HS-5 (cell line): ENCODE data around the gene RABGAP1.
"Not testable (repeated sequence)": the region's sequence is repeated elsewhere in the genome, so short reads cannot be mapped to it uniquely, and the experiment has no call there.

Experiments used
- DNase-seq: peaks from one replicate; pipeline ENCODE4 v3.0.0-alpha.2; 2012; ENCODE audit warnings: low read depth

RABGAP1 gene

GRCh38 chr9:122940749-122941581, at the start of gene RABGAP1:
Gene RABGAP1 (plus strand): TSS chr9:122941020. CDS start chr9:122957060, 16,040 bp downstream.
- DNase-seq: peak; percentile 82

GRCh38 chr9:122897969-122898368, 42.9 kb upstream of the RABGAP1 start:
- no peak for DNase-seq

GRCh38 chr9:122900791-122901190, 40.0 kb upstream of the RABGAP1 start:
- DNase-seq: no peak

DNA sequence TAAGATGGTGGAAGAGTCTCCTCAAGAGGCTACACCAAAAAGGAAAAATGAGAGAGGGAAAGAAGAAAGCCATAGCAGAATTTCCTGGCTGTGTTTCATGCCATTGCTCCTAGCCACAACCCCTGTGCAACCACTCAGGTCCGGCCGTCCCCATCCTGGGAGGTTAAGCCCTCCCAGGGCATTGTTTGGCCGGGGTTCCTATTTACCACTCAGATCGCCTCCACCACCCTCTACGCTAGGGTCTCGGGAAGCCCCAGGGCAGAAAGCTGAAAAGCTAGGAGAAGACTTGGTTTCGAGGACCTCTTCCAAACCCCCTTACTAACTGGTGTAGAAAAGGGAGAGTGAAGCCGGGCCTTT, 36.4 kb upstream of the RABGAP1 start:
- DNase-seq: no peak

GRCh38 chr9:122904823-122905710, 35.8 kb upstream of the RABGAP1 start, which contains the start of gene RC3H2:
Gene RC3H2 (minus strand): TSS chr9:122905359. CDS start chr9:122897509, 7,850 bp downstream.
- peak; percentile 99 for DNase-seq

DNA sequence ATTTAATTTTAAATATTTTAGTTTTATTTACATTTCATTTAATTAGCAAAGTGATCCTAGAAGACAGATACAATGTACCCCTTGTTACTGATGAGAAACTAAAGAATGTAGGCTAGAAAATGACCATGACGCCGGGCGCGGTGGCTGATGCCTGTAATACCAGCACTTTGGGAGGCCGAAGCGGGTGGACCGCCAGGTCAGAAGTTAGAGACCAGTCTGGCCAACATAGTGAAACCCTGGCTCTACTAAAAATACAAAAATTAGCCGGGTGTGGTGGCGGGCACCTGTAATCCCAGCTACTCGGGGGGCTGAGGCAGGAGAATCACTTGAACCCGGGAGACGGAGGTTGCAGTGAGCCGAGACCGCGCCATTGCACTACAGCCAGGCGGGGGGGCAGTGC, 34.7 kb upstream of the RABGAP1 start:
- not testable (repeated sequence) for DNase-seq

DNA sequence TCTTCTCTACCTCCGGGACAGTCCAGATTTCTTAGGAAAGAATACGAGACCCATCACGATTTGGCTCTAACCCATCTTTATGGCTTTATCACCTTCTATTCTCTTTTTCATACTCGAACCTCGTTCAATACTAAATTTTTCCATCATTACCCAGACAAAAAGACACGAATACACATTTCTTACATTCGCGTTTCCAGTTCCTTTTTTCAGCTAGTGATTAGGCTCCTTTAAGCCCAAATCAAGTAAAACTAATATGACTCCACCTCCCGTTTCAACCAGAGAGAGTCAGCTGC, 28.2 kb upstream of the RABGAP1 start:
- DNase-seq: no peak

DNA sequence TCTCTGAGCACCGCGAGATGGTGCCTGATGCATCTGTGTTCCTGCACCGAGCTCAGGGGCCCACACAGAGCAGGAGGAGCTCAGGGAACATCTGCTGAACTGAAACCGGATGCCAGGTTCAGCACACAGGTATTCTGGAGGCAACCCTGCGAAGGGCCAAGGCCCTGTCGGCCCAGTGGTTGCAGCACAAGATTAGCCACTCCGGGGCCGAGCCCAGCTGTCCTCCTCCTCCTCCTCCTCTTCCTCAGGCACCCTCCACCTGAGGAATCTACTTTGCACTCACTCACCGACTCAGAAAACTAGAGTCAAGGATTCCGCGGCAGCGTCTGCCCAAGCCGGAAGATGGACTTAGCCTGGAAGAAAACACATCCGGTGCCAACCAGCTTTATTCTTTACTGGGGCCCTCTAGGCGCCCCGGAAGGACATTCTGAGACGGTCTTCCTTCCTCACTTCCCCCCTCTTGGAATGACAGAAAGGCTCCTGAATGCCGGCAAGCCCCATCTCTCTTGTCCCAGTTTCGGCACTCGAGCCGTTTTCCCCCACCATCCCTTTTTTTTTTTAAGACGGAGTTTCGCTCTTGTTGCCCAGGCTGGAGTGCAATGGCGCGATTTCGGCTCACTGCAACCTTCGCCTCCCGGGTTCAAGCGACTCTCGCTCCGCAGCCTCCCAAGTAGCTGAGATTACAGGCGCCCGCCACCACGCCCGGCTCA, 27.7 kb upstream of the RABGAP1 start, which contains the start of gene ZBTB6:
Gene ZBTB6, minus strand, starts transcription at position 360 of the 710 bp plus-strand sequence. CDS start 1,251 bp downstream, outside the sequence.
- DNase-seq: peak; percentile 65

GRCh38 chr9:122918310-122918709, 22.5 kb upstream of the RABGAP1 start:
- DNase-seq: no peak

DNA sequence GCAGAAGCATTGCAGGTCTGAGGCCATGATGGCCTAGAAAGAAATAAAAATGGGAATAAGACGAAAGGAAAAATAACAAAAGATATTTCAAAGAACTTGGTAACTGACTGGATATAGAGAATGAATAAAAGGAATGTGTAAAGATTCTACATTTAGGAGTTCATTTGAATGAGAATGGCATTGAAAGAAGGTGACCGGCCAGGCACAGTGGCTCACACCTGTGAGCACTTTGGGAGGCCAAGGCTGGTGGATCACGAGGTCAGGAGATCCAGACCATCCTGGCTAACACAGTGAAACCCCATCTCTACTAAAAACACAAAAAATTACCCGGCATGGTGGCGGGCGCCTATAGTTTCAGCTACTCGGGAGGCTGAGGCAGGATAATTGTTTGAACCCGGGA, 18.1 kb upstream of the RABGAP1 start:
- DNase-seq: no peak

- no peak for DNase-seq
Measured at GRCh38 chr9:122923947-122924346, 16.9 kb upstream of the RABGAP1 start.

- DNase-seq: no peak
Measured at GRCh38 chr9:122929796-122930354, 10.9 kb upstream of the RABGAP1 start.

DNA sequence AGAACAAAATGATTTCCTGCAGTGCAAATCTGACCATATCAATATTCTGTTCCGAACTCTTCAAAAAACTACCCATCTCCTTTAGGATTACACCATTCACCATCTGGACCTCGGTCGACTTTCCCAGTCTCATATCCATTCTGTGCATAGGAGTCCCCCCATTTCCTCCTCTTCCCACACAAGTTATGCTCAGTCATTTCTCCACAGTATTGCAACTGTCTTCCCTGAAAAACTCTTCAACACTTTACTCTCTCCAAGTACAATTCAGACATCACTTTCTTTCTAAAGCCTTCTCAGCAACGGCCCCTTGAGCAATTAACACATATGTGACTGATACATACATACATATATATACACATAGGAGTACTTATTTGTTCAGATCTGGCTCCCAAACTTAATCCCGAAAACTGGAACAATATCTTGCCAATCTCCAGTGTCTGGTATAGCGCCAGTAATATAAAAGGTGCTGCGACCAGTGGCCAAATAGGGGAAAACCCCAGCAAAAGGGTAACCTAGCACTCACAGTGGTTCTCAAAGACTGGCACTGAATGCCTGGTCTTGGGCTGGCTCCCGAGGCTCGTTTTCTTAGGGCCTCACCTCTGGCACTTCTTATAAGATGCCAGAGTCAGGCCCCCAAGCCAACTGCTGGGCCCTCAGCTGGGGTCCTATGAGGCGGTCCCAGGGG, 10.1 kb upstream of the RABGAP1 start:
- DNase-seq: no peak

DNA sequence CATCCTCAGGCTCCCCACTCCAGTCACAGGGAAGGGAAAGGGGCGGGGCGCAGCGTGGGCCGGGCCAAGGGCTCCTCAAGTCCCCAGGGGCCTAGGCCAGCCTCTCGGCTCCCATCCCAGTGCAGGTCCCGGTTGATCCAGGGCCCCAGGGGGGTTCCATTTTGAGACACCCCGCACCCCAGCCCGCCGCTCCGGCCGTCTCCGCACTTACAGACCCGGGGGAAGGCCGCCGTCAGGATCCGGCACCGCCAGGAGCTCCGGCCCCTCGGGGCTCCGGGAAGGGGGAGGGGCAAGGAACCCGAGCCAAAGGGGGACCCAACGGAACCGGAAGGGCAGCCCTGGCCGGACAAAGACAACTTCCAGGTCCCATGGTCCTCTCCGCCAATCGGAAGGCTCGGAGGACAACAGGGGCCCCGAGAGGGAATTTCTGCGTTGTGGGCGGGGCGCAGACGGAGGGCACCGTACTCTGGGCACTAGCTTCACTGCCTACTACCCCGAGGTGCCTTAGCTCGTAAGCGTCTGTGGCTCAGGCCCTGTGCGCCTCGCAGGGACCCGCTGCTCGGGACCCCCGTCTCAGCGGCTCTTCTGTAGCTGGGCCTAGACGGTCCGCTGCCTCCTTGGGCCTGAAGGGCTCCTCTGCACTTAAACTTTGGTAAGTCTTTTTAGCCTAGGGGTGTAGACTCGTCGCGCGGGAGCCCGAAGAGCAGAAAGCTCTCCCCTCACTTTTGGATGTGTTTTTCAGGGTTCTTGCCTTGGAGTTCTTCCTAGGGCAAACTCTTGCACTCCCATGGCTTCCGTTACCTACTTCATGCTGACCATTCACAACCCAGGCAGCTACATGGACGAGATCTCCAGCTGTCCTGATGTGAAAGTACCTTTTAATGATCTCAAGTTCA, 9.3 kb upstream of the RABGAP1 start, which contains the start of gene ZBTB26:
Gene ZBTB26, minus strand, starts transcription at position 287 of the 896 bp plus-strand sequence. CDS start 11,578 bp downstream, outside the sequence.
- DNase-seq: peak; percentile 82

GRCh38 chr9:122936464-122936863, 4.4 kb upstream of the RABGAP1 start:
- DNase-seq: no peak

- DNase-seq: no peak
Measured at GRCh38 chr9:122936883-122937282, 3.9 kb upstream of the RABGAP1 start.

- DNase-seq: no peak
Measured at GRCh38 chr9:122939601-122940000, 1.2 kb upstream of the RABGAP1 start.

GRCh38 chr9:122940454-122940748, 419 bp upstream of the RABGAP1 start:
- no peak for DNase-seq

DNA sequence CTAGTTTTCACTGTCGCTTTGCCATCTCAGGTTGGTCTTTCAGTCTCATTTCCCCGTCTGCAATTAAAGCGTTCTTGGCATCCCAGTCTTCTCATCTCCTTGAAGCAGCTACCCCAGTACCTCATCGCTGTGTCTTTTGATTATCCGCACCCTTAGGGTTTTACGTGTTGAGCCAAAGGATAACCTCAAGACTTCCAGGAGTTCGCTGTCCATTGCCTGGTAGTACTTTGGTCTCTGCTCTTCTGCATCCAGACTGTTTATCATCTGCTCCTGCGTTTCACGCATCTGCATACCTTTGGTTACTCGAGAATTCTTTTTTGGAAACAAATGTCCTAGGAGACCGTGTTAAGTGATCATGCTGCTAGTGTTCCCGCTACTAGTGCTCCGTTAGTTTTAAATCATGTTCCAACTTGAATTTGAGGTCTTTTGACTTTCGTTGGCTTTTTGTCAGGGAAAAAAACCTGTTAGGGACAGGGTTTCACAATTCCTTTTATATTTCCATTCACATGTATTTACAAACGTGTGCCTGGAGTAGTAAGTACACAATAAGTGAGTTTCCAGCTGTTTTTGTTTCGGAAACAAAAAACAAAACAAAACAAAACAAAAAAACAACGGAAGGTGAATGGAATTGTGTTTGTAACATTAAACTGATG, 888 bp downstream of the RABGAP1 start:
- no peak for DNase-seq
